Common myeloid progenitor, CD34-positive (primary cell): ENCODE measurements around the gene FBXO24.

Experiments used
- CTCF ChIA-PET: fragments of 350-600 bp; sonication (Branson Sonifier 250); formaldehyde crosslinking; loops from one replicate; lab custom pipeline; 2021; ENCODE audit warnings: antibody characterized with exemption; lab: Charles Lee
- POLR2A ChIA-PET: fragments of 350-600 bp; sonication (Branson Sonifier 250); formaldehyde crosslinking; loops from one replicate; lab custom pipeline; 2021; ENCODE audit warnings: antibody characterized with exemption; lab: Charles Lee
- DNase-seq, 3 donors: peaks; one replicate each; pipeline versions ENCODE4 v3.0.0 to v3.0.0-alpha.2; 2013
- H3K27ac ChIP-seq, 2 experiments: 1 replicate in 1 of 2; 2 replicates in 1 of 2; pipeline ENCODE4 v1.7.0; 2013; ENCODE audit warnings: inconsistent platforms in 2 of 2, low read length in 2 of 2, mild to moderate bottlenecking in 2 of 2, low read depth in 1 of 2, moderate library complexity in 1 of 2; ENCODE audit not compliant: severe bottlenecking in 2 of 2, insufficient read depth in 1 of 2, poor library complexity in 1 of 2
- H3K27me3 ChIP-seq, 5 experiments: replicated peaks in 2 of 5; 1 replicate in 3 of 5; 2 replicates in 2 of 5; pipeline versions ENCODE4 v1.6.1 to v1.7.0; 2013; ENCODE audit warnings: low read length in 4 of 5, mild to moderate bottlenecking in 2 of 5, moderate library complexity in 2 of 5, inconsistent platforms in 1 of 5; ENCODE audit not compliant: insufficient read depth in 5 of 5, control insufficient read depth in 4 of 5
- H3K36me3 ChIP-seq, 4 experiments: 1 replicate in 2 of 4; 2 replicates in 2 of 4; pipeline versions ENCODE4 v1.6.1 to v1.7.0; 2013; ENCODE audit warnings: low read length in 3 of 4, control low read depth in 1 of 4, mild to moderate bottlenecking in 1 of 4; ENCODE audit not compliant: control insufficient read depth in 4 of 4, insufficient read depth in 4 of 4
- H3K4me1 ChIP-seq, 4 experiments: 1 replicate in 3 of 4; 2 replicates in 1 of 4; pipeline versions ENCODE4 v1.6.1 to v1.7.1; 2013; ENCODE audit warnings: low read length in 3 of 4, mild to moderate bottlenecking in 3 of 4, control low read depth in 1 of 4, inconsistent platforms in 1 of 4, moderate library complexity in 1 of 4; ENCODE audit not compliant: control insufficient read depth in 4 of 4, insufficient read depth in 4 of 4; ENCODE audit errors: control extremely low read depth in 1 of 4
- H3K4me3 ChIP-seq, 7 experiments: 1 replicate in 4 of 7; 2 replicates in 3 of 7; pipeline versions ENCODE4 v1.5.1 to v1.7.0; 2013; ENCODE audit warnings: mild to moderate bottlenecking in 7 of 7, low read length in 6 of 7, moderate library complexity in 6 of 7, inconsistent platforms in 2 of 7, low read depth in 2 of 7, control low read depth in 1 of 7; ENCODE audit not compliant: insufficient read depth in 4 of 7, control insufficient read depth in 1 of 7; ENCODE audit errors: extremely low read depth in 1 of 7
- H3K9me3 ChIP-seq, 5 experiments: 1 replicate in 4 of 5; 2 replicates in 1 of 5; pipeline versions ENCODE4 v1.6.1 to v1.7.1; 2013; ENCODE audit warnings: low read length in 4 of 5, mild to moderate bottlenecking in 2 of 5, inconsistent platforms in 1 of 5, low read depth in 1 of 5, moderate library complexity in 1 of 5; ENCODE audit not compliant: control insufficient read depth in 4 of 5, insufficient read depth in 2 of 5; ENCODE audit errors: control extremely low read depth in 1 of 5
- WGBS: methylation state at CpG from one replicate; pipeline ENCODE4 v1.1.5; 2013; ENCODE audit not compliant: insufficient coverage; 5-methylcytosine and 5-hydroxymethylcytosine counted together

The FBXO24 gene

GRCh38 chr7:100627238-100627549 lies 41.1 kb downstream of the FBXO24 start:
- 96% methylated on average over 15 of the region's 21 CpGs for WGBS
- Histone ChIP-seq H3K4me1 (peaks cover 0 to 14% (median 10%) of the 10 kb centered on the region in 4 experiments), H3K9me3 (no peaks in the 10 kb centered on the region), H3K27ac (no peak overlapping the region), H3K36me3 (peaks cover 0 to 2% (median 0%) of the 10 kb centered on the region in 4 experiments), H3K4me3 (peak overlapping the region in 3 of 7 experiments; percentile 38 to 61 (median 43)), H3K27me3 (no peaks in the 10 kb centered on the region)
- ChIA-PET POLR2A (interaction anchor here (0.5 kb wide), 1 partner anchor 1992 kb away, joined by 6 read pairs; no protein-coding TSS in a partner anchor), CTCF (interaction anchor here (1.1 to 4.5 kb wide), 4 partner anchors 14 to 64 kb away, joined by 3 to 36 read pairs (median 10); partner anchors contain the start of gene GIGYF1)
- no peak for DNase-seq

- Histone ChIP-seq H3K9me3 (no peaks in the 10 kb centered on the region), H3K4me3 (no peak overlapping the region), H3K36me3 (peaks cover 0 to 2% (median 0%) of the 10 kb centered on the region in 4 experiments), H3K27me3 (no peaks in the 10 kb centered on the region), H3K4me1 (peaks cover 0 to 26% (median 21%) of the 10 kb centered on the region in 4 experiments), H3K27ac (no peak overlapping the region)
- 88% methylated on average over 3 of the region's 11 CpGs for WGBS
- POLR2A ChIA-PET, result interaction anchor here (0.5 to 1.4 kb wide), 3 partner anchors 17 to 182 kb away, joined by 3 read pairs; partner anchors contain the start of genes GNB2 and MOSPD3
- DNase-seq, result peak in 2 of 3 donors; percentile 30 to 39
- CTCF ChIA-PET, result interaction anchor here (0.6 to 4.5 kb wide), 15 partner anchors 8 to 225 kb away, joined by 3 to 36 read pairs (median 5); partner anchors contain the start of genes GIGYF1, MOSPD3 and SLC12A9
Observed at GRCh38 chr7:100629117-100629716, 43.1 kb downstream of the FBXO24 start.

GRCh38 chr7:100630066-100630465 lies 43.9 kb downstream of the FBXO24 start:
- WGBS, result 98% methylated on average over 4 of the region's 4 CpGs
- no peaks in the 10 kb centered on the region for H3K27me3 ChIP-seq
- no peak for DNase-seq
- H3K27ac ChIP-seq, result no peak overlapping the region
- H3K4me1 ChIP-seq, result peaks cover 0 to 26% (median 21%) of the 10 kb centered on the region in 4 experiments
- no peak overlapping the region for H3K4me3 ChIP-seq
- no peaks in the 10 kb centered on the region for H3K9me3 ChIP-seq
- POLR2A ChIA-PET, result interaction anchor here (0.6 kb wide), 1 partner anchor 182 kb away, joined by 3 read pairs; no protein-coding TSS in a partner anchor
- peaks cover 0 to 2% (median 0%) of the 10 kb centered on the region in 4 experiments for H3K36me3 ChIP-seq
- CTCF ChIA-PET, result interaction anchor here (0.6 to 4.5 kb wide), 14 partner anchors 9 to 229 kb away, joined by 3 to 36 read pairs (median 6); partner anchors contain the start of genes GIGYF1, MOSPD3 and SLC12A9

- H3K4me3 ChIP-seq, result peak overlapping the region; percentile 13 to 78 (median 58)
- 2% methylated on average over 46 of the region's 72 CpGs for WGBS
- DNase-seq, result peak; percentile 57 to 73 (median 68)
- CTCF ChIA-PET, result interaction anchor here (0.6 to 3.7 kb wide), 26 partner anchors 9 to 75 kb away, joined by 3 to 74 read pairs (median 3); partner anchors contain the start of genes GNB2, MOSPD3 and POP7
- no peaks in the 10 kb centered on the region for H3K36me3 ChIP-seq
- peaks cover 0 to 14% (median 11%) of the 10 kb centered on the region in 4 experiments for H3K4me1 ChIP-seq
- POLR2A ChIA-PET, result interaction anchor here (0.6 to 0.9 kb wide), 2 partner anchors 47 to 62 kb away, joined by 3 to 5 read pairs; partner anchors contain the start of genes FBXO24 and LRCH4
- H3K27ac ChIP-seq, result no peak overlapping the region
- H3K27me3 ChIP-seq, result no peaks in the 10 kb centered on the region
- no peaks in the 10 kb centered on the region for H3K9me3 ChIP-seq
Observed at GRCh38 chr7:100632951-100633717, 47.0 kb downstream of the FBXO24 start.

- ChIA-PET CTCF (interaction anchor here (0.8 to 2.1 kb wide), 6 partner anchors 9 to 57 kb away, joined by 3 to 6 read pairs (median 4); no protein-coding TSS in a partner anchor), POLR2A (no interaction called here)
- 96% methylated on average over 16 of the region's 17 CpGs for WGBS
Observed at GRCh38 chr7:100639995-100640516, 53.9 kb downstream of the FBXO24 start.

GRCh38 chr7:100640517-100641440 lies 54.7 kb downstream of the FBXO24 start:
- Histone ChIP-seq H3K4me1 (peaks cover 0 to 26% (median 14%) of the 10 kb centered on the region in 4 experiments), H3K36me3 (no peaks in the 10 kb centered on the region)
- POLR2A ChIA-PET, result interaction anchor here (0.6 kb wide), 1 partner anchor 56 kb away, joined by 4 read pairs; no protein-coding TSS in a partner anchor

More at GRCh38 chr7:100639995-100640516, 53.9 kb downstream of the FBXO24 start:
- H3K9me3 ChIP-seq, result no peaks in the 10 kb centered on the region
- no peaks in the 10 kb centered on the region for H3K27me3 ChIP-seq
- H3K4me3 ChIP-seq, result peak overlapping the region in 2 of 7 experiments; percentile 27 to 53
- no peak for DNase-seq
- H3K36me3 ChIP-seq, result no peaks in the 10 kb centered on the region
- H3K4me1 ChIP-seq, result peaks cover 0 to 26% (median 14%) of the 10 kb centered on the region in 4 experiments
- peak overlapping the region in 1 of 2 experiments; percentile 70 for H3K27ac ChIP-seq

More at GRCh38 chr7:100640517-100641440, 54.7 kb downstream of the FBXO24 start:
- 93% methylated on average over 10 of the region's 24 CpGs for WGBS
- CTCF ChIA-PET, result interaction anchor here (0.8 to 2.1 kb wide), 5 partner anchors 10 to 56 kb away, joined by 3 to 6 read pairs (median 4); no protein-coding TSS in a partner anchor
- no peaks in the 10 kb centered on the region for H3K9me3 ChIP-seq
- H3K4me3 ChIP-seq, result peak overlapping the region in 6 of 7 experiments; percentile 2 to 65 (median 30)
- peak overlapping the region in 1 of 2 experiments; percentile 70 for H3K27ac ChIP-seq
- no peaks in the 10 kb centered on the region for H3K27me3 ChIP-seq
- peak in 2 of 3 donors; percentile 49 to 60 for DNase-seq
